ENCODE measurements around the gene ATP6V1G2.

The ATP6V1G2 gene

GRCh38 chr6:31547727-31548543 is 1.5 kb upstream of the ATP6V1G2 start:
- peak; percentile 48 to 59 for DNase-seq

GRCh38 chr6:31546958-31547726 is 734 bp upstream of the ATP6V1G2 start, which contains the start of gene NFKBIL1:
Gene NFKBIL1 (plus strand): TSS chr6:31547608. CDS start chr6:31547695, 87 bp downstream.
- DNase-seq = peak; percentile 96

- no peak for DNase-seq
Observed at GRCh38 chr6:31545291-31545690, 1.1 kb downstream of the ATP6V1G2 start.

GRCh38 chr6:31544676-31545075 is 1.7 kb downstream of the ATP6V1G2 start:
- no peak for DNase-seq

- no peak for DNase-seq
Observed at GRCh38 chr6:31543639-31544038, 2.8 kb downstream of the ATP6V1G2 start.

- peak; percentile 97 to 99 for DNase-seq
Observed at GRCh38 chr6:31541658-31542521, 4.5 kb downstream of the ATP6V1G2 start, which contains the start of gene DDX39B. Gene DDX39B (minus strand): TSS chr6:31542003. CDS start chr6:31540532, 1,471 bp downstream.

GRCh38 chr6:31541059-31541657 is 5.2 kb downstream of the ATP6V1G2 start:
- DNase-seq = peak; percentile 63 to 69

- DNase-seq = no peak
Observed at GRCh38 chr6:31540640-31541039, 5.8 kb downstream of the ATP6V1G2 start.

GRCh38 chr6:31538805-31539400 is 7.5 kb downstream of the ATP6V1G2 start:
- DNase-seq = no peak

GRCh38 chr6:31535538-31536324 is 10.7 kb downstream of the ATP6V1G2 start:
- DNase-seq = no peak

GRCh38 chr6:31534521-31535040 is 11.8 kb downstream of the ATP6V1G2 start:
- no peak for DNase-seq

GRCh38 chr6:31534011-31534410 is 12.4 kb downstream of the ATP6V1G2 start:
- DNase-seq = no peak

GRCh38 chr6:31533455-31533841 is 13.0 kb downstream of the ATP6V1G2 start:
- no peak for DNase-seq

- no peak for DNase-seq
Observed at GRCh38 chr6:31532644-31533454, 13.6 kb downstream of the ATP6V1G2 start.

- no peak for DNase-seq
Observed at GRCh38 chr6:31531771-31532643, 14.4 kb downstream of the ATP6V1G2 start.

- no peak for DNase-seq
Observed at GRCh38 chr6:31531162-31531561, 15.2 kb downstream of the ATP6V1G2 start.

- DNase-seq = no peak
Observed at GRCh38 chr6:31530659-31531058, 15.7 kb downstream of the ATP6V1G2 start.

- DNase-seq = no peak
Observed at GRCh38 chr6:31529329-31530150, 16.9 kb downstream of the ATP6V1G2 start.

Measured in inflammatory macrophage (primary cell).